T-cell (primary cell): ENCODE measurements around the gene DCTPP1. TPM values are rescaled to one million over a fixed set of nuclear protein-coding genes. Genes with fewer than 3 reads are reported as not detected.

Experiments used
- ATAC-seq, 4 experiments: fragments of 200-7000 bp in 3 of 4; fragments of 150-1000 bp in 1 of 4; cut with Tn5 transposase; replicated peaks in 1 of 4; 1 replicate in 3 of 4; 2 replicates in 1 of 4; pipeline ENCODE4 v1.10.0; 2021; ENCODE audit warnings: moderate library complexity in 3 of 4, mild to moderate bottlenecking in 2 of 4, moderate number of reproducible peaks in 1 of 4
- CTCF ChIA-PET, 2 donors: fragments of 300-600 bp; sonication (Branson Sonifier 250); formaldehyde crosslinking; loops; one replicate each; lab custom pipeline; 2022; ENCODE audit warnings: antibody characterized with exemption in 2 of 2; lab: Charles Lee
- POLR2A ChIA-PET, 2 donors: fragments of 300-600 bp; sonication (Branson Sonifier 250); formaldehyde crosslinking; loops; one replicate each; lab custom pipeline; 2022; ENCODE audit warnings: antibody characterized with exemption in 2 of 2; lab: Charles Lee
- DNase-seq, 35 experiments: peaks; one replicate each; pipeline versions ENCODE4 v3.0.0 to v3.0.0-alpha.2; 2013 to 2023
- H3K27ac ChIP-seq: one replicate; pipeline ENCODE4 v1.5.1; 2013; ENCODE audit warnings: low read length
- H3K27me3 ChIP-seq, 2 experiments: replicated peaks in 1 of 2; 1 replicate in 1 of 2; 2 replicates in 1 of 2; pipeline versions ENCODE4 v1.6.1 to v1.7.0; 2013; ENCODE audit warnings: low read length in 1 of 2, mixed read lengths in 1 of 2; ENCODE audit not compliant: control insufficient read depth in 2 of 2, insufficient read depth in 2 of 2; ENCODE audit errors: extremely low read depth in 1 of 2
- H3K36me3 ChIP-seq, 2 donors: 1 replicate in 1 of 2; 2 replicates in 1 of 2; pipeline versions ENCODE4 v1.6.1 to v1.7.0; 2013; ENCODE audit warnings: low read length in 1 of 2; ENCODE audit not compliant: control insufficient read depth in 2 of 2, insufficient read depth in 1 of 2; ENCODE audit errors: extremely low read depth in 1 of 2
- H3K4me1 ChIP-seq, 2 experiments: 1 replicate in 1 of 2; 2 replicates in 1 of 2; pipeline versions ENCODE4 v1.6.1 to v1.7.0; 2013; ENCODE audit warnings: low read length in 2 of 2, mixed read lengths in 1 of 2; ENCODE audit not compliant: insufficient read depth in 2 of 2, control insufficient read depth in 1 of 2; ENCODE audit errors: extremely low read depth in 1 of 2
- H3K4me3 ChIP-seq, 2 donors: 1 replicate in 1 of 2; 2 replicates in 1 of 2; pipeline versions ENCODE4 v1.5.1 to v1.7.0; 2013; ENCODE audit warnings: mild to moderate bottlenecking in 2 of 2, low read length in 1 of 2, moderate library complexity in 1 of 2; ENCODE audit not compliant: control insufficient read depth in 1 of 2; ENCODE audit errors: extremely low read depth in 1 of 2
- H3K9me3 ChIP-seq: 2 replicates; pipeline ENCODE4 v1.7.0; 2013
- H3K27ac Mint-ChIP-seq, 2 donors: one replicate each; pipeline ENCODE4 v1.8.0; 2020 to 2021; ENCODE audit warnings: mild to moderate bottlenecking in 2 of 2, mixed read lengths in 2 of 2
- H3K27me3 Mint-ChIP-seq, 2 donors: one replicate each; pipeline ENCODE4 v1.8.0; 2021 to 2022; ENCODE audit warnings: mixed read lengths in 2 of 2
- H3K36me3 Mint-ChIP-seq: one replicate; pipeline ENCODE4 v1.8.0; 2021; ENCODE audit warnings: mixed read lengths
- H3K4me1 Mint-ChIP-seq, 3 donors: one replicate each; pipeline ENCODE4 v1.8.0; 2020 to 2022; ENCODE audit warnings: mixed read lengths in 3 of 3, mild to moderate bottlenecking in 1 of 3
- H3K4me3 Mint-ChIP-seq, 3 donors: one replicate each; pipeline ENCODE4 v1.8.0; 2020 to 2022; ENCODE audit warnings: mild to moderate bottlenecking in 3 of 3, mixed read lengths in 3 of 3, moderate library complexity in 3 of 3
- H3K9me3 Mint-ChIP-seq, 3 donors: one replicate each; pipeline ENCODE4 v1.8.0; 2020 to 2022; ENCODE audit warnings: mixed read lengths in 3 of 3
- WGBS: methylation state at CpG from one replicate; pipeline ENCODE4 v1.1.5; 2013; ENCODE audit warnings: missing lambda C conversion rate; ENCODE audit not compliant: insufficient coverage; 5-methylcytosine and 5-hydroxymethylcytosine counted together
- total RNA-seq, 35 experiments: library from RNA in 6 of 35; stranded (reverse) in 6 of 35; fragments of 120-200 nt in 1 of 35; gene quantifications; one replicate each; pipeline versions ENCODE4 v1.2.1 to v1.2.4 and lab custom pipeline; 2013 to 2026

Gene DCTPP1
- total RNA-seq, 5 donors from 2014 or later (not counting 1 experiment from before 2014, with no cell fraction given): 11.2 to 30.6 (median 24.7) TPM

GRCh38 chr16:30416047-30416603 is 13.7 kb downstream of the DCTPP1 start:
- H3K36me3 Mint-ChIP-seq: peaks cover 8% of the 10 kb centered on the region
- Histone ChIP-seq H3K36me3 (peaks cover 5 to 9% of the 10 kb centered on the region in 2 donors), H3K27me3 (no peaks in the 10 kb centered on the region), H3K27ac (no peak overlapping the region), H3K9me3 (no peaks in the 10 kb centered on the region), H3K4me1 (peaks cover 9 to 18% of the 10 kb centered on the region in 2 experiments), H3K4me3 (no peak overlapping the region)
- peaks cover 7 to 18% (median 17%) of the 10 kb centered on the region in 3 donors for H3K4me1 Mint-ChIP-seq
- H3K9me3 Mint-ChIP-seq: no peaks in the 10 kb centered on the region
- no peak overlapping the region for H3K4me3 Mint-ChIP-seq
- CTCF ChIA-PET: interaction anchor here in 1 of 2 donors (1.2 to 1.4 kb wide), 3 partner anchors 9 to 45 kb away, joined by 4 read pairs; partner anchors contain the start of genes DCTPP1 and ZNF771
- no peak for DNase-seq
- peak overlapping the region in 1 of 2 donors; percentile 65 for H3K27ac Mint-ChIP-seq
- H3K27me3 Mint-ChIP-seq: no peaks in the 10 kb centered on the region
- no peak for ATAC-seq
- POLR2A ChIA-PET: no interaction called here
- 90% methylated on average over 4 of the region's 4 CpGs for WGBS

- H3K9me3 Mint-ChIP-seq: no peaks in the 10 kb centered on the region
- no peak for DNase-seq
- H3K27ac Mint-ChIP-seq: no peak overlapping the region
- Histone ChIP-seq H3K4me3 (no peak overlapping the region), H3K27me3 (no peaks in the 10 kb centered on the region), H3K4me1 (peaks cover 9 to 24% of the 10 kb centered on the region in 2 experiments), H3K27ac (no peak overlapping the region), H3K36me3 (peaks cover 4 to 8% of the 10 kb centered on the region in 2 donors), H3K9me3 (no peaks in the 10 kb centered on the region)
- no peaks in the 10 kb centered on the region for H3K27me3 Mint-ChIP-seq
- peaks cover 4% of the 10 kb centered on the region for H3K36me3 Mint-ChIP-seq
- 100% methylated on average over 4 of the region's 5 CpGs for WGBS
- no peak for ATAC-seq
- peaks cover 15 to 27% (median 25%) of the 10 kb centered on the region in 3 donors for H3K4me1 Mint-ChIP-seq
- H3K4me3 Mint-ChIP-seq: no peak overlapping the region
- ChIA-PET CTCF (interaction anchor here in 1 of 2 donors (1.6 kb wide), 1 partner anchor 16 kb away, joined by 5 read pairs; the partner anchor contains the start of gene DCTPP1), POLR2A (no interaction called here)
Measured at GRCh38 chr16:30414159-30414558, 15.7 kb downstream of the DCTPP1 start.

- Mint-ChIP-seq H3K36me3 (peaks cover 4% of the 10 kb centered on the region), H3K9me3 (no peaks in the 10 kb centered on the region), H3K4me3 (no peak overlapping the region), H3K4me1 (peaks cover 24 to 30% (median 30%) of the 10 kb centered on the region in 3 donors), H3K27ac (no peak overlapping the region), H3K27me3 (no peaks in the 10 kb centered on the region)
- ATAC-seq: no peak
- H3K27me3 ChIP-seq: no peaks in the 10 kb centered on the region
- H3K4me3 ChIP-seq: no peak overlapping the region
- H3K9me3 ChIP-seq: no peaks in the 10 kb centered on the region
- ChIA-PET POLR2A (no interaction called here), CTCF (interaction anchor here in 1 of 2 donors (1.2 kb wide), 1 partner anchor 43 kb away, joined by 4 read pairs; the partner anchor contains the start of gene TBC1D10B)
- whole genome bisulfite sequencing: 93% methylated on average over 3 of the region's 6 CpGs
- H3K36me3 ChIP-seq: peaks cover 4 to 8% of the 10 kb centered on the region in 2 donors
- DNase-seq: no peak
- peaks cover 6 to 27% of the 10 kb centered on the region in 2 experiments for H3K4me1 ChIP-seq
- no peak overlapping the region for H3K27ac ChIP-seq
Measured at GRCh38 chr16:30413112-30413806, 16.6 kb downstream of the DCTPP1 start.

GRCh38 chr16:30409125-30410060 is 20.4 kb downstream of the DCTPP1 start:
- ChIA-PET CTCF (interaction anchor here (0.6 to 4.6 kb wide), 18 partner anchors 9 to 317 kb away, joined by 3 to 32 read pairs (median 4); partner anchors contain the start of genes TBC1D10B (in 2 of the 2), CD2BP2 (in 1 of the 2), DCTPP1 (in 1 of the 2) and SEPTIN1 (in 1 of the 2)), POLR2A (interaction anchor here in 1 of 2 donors (0.6 kb wide), 1 partner anchor 36 kb away, joined by 4 read pairs; no protein-coding TSS in a partner anchor)
- H3K9me3 Mint-ChIP-seq: no peaks in the 10 kb centered on the region
- Histone ChIP-seq H3K9me3 (no peaks in the 10 kb centered on the region), H3K27me3 (no peaks in the 10 kb centered on the region), H3K4me3 (no peak overlapping the region), H3K4me1 (peaks cover 3 to 31% of the 10 kb centered on the region in 2 experiments), H3K36me3 (peaks cover 4 to 8% of the 10 kb centered on the region in 2 donors), H3K27ac (no peak overlapping the region)
- H3K27me3 Mint-ChIP-seq: no peaks in the 10 kb centered on the region
- ATAC-seq: peak; percentile 51 to 62 (median 58)
- DNase-seq: peak; percentile 72 to 96 (median 90)
- WGBS: 61% methylated on average over 5 of the region's 15 CpGs
- H3K4me3 Mint-ChIP-seq: peak overlapping the region; percentile 41 to 94 (median 47)
- H3K36me3 Mint-ChIP-seq: peaks cover 4% of the 10 kb centered on the region
- peak overlapping the region; percentile 59 to 84 for H3K27ac Mint-ChIP-seq
- peaks cover 25 to 31% (median 30%) of the 10 kb centered on the region in 3 donors for H3K4me1 Mint-ChIP-seq

- CTCF ChIA-PET: interaction anchor here in 1 of 2 donors (0.5 to 4.6 kb wide), 4 partner anchors 22 to 37 kb away, joined by 3 to 32 read pairs (median 6); partner anchors contain the start of genes DCTPP1, SEPTIN1 and TBC1D10B
- WGBS: 33% methylated on average over 6 of the region's 19 CpGs
- POLR2A ChIA-PET: interaction anchor here in 1 of 2 donors (0.6 kb wide), 1 partner anchor 169 kb away, joined by 7 read pairs; no protein-coding TSS in a partner anchor
- Histone ChIP-seq H3K36me3 (peaks cover 2 to 4% of the 10 kb centered on the region in 2 donors), H3K27me3 (no peaks in the 10 kb centered on the region), H3K4me1 (peaks cover 3 to 31% of the 10 kb centered on the region in 2 experiments), H3K27ac (no peak overlapping the region), H3K9me3 (no peaks in the 10 kb centered on the region), H3K4me3 (peak overlapping the region; percentile 59 to 75)
- ATAC-seq (peak in 1 of 4 experiments; percentile 4), DNase-seq (no peak)
- H3K27ac Mint-ChIP-seq: peak overlapping the region; percentile 74 to 84
- peaks cover 4% of the 10 kb centered on the region for H3K36me3 Mint-ChIP-seq
- H3K4me3 Mint-ChIP-seq: peak overlapping the region; percentile 73 to 94 (median 77)
- peaks cover 25 to 31% (median 30%) of the 10 kb centered on the region in 3 donors for H3K4me1 Mint-ChIP-seq
- no peaks in the 10 kb centered on the region for H3K9me3 Mint-ChIP-seq
- H3K27me3 Mint-ChIP-seq: no peaks in the 10 kb centered on the region
Measured at GRCh38 chr16:30407804-30408534, 21.9 kb downstream of the DCTPP1 start.
